Measurements from ENCODE around the gene GSTO2.

Gene GSTO2

GRCh38 chr10:104351919-104352318, 82.9 kb downstream of the GSTO2 start:
- TF ChIP-seq GATA2 (IDR thresholded peaks at IDR 0.05; ENCODE audit: low read depth, low read length) (no peak), GATA3 (IDR thresholded peaks at IDR 0.05; ENCODE audit: low read depth, low read length) (no peak)

DNA sequence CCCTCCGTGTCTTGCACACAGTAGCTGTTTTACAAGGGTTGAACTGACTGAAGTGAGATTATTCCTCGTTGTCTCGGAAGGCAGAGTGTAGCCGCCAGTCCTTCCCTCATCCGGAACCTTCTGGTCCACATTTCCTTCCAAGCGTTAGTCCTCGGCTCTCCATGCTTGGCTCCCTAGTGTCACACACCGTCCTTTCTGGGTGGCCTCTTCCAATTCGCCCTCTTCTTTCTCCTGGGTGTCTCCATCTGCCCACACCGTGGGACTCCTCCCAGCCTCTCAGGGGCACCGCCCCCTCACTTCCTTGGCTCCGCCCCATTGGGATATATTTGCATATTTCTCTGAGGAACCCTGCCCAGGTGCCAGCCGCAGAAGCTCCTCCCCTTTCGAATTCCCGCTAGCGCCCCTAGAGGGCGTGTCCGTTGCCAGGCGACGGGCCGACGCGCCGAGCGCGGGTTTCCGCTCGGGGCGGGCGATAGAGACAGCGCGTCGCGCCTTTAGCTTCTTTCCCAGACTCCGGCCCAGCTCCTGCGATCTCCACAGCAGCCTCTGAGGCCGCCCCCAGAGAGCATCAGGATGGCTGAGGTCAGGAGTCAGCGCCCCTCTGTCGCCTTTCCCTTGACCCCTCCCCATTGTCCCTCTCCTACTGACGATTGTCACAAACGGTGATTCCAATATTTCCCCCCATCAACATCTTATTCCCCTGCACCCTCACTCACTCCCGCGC, 84.5 kb downstream of the GSTO2 start, which contains the start of gene CFAP58:
Gene CFAP58 (plus strand): TSS at position 509 of the 724 bp plus-strand sequence. CDS start 65 bp downstream, at position 574.
- TF ChIP-seq GATA3 (IDR thresholded peaks at IDR 0.05; ENCODE audit: low read depth, low read length) (no peak), GATA2 (IDR thresholded peaks at IDR 0.05; ENCODE audit: low read depth, low read length) (no peak)
